ENCODE measurements around the gene HTR1E. TPM values are rescaled to one million over a fixed set of nuclear protein-coding genes. Genes with fewer than 3 reads are reported as not detected.

Gene HTR1E
- total RNA-seq, 2 donors from 2014 or later = not detected

- H3K4me1 ChIP-seq (ENCODE audit: control insufficient read depth in 1 of 2, low read depth in 2 of 2) = no peaks in the 10 kb centered on the region
- no peaks in the 10 kb centered on the region for H3K27me3 ChIP-seq (replicated peaks; ENCODE audit: insufficient read depth)
- DNase-seq (ENCODE audit: low spot score) = no peak
- H3K9me3 ChIP-seq = no peaks in the 10 kb centered on the region
- ATAC-seq (ENCODE audit: insufficient number of reproducible peaks, low FRiP score, low read depth) = no peak
- no peak for TF ChIP-seq CTCF (IDR thresholded peaks at IDR 0.05)
- H3K36me3 ChIP-seq = no peaks in the 10 kb centered on the region
- H3K27ac ChIP-seq = no peak overlapping the region
- no peak overlapping the region for H3K4me3 ChIP-seq
These were observed 112.5 kb downstream of the HTR1E start for GRCh38 chr6:87049779-87050178.

- H3K36me3 ChIP-seq = no peaks in the 10 kb centered on the region
- DNase-seq (ENCODE audit: low spot score) = no peak
- H3K4me3 ChIP-seq = no peak overlapping the region
- H3K9me3 ChIP-seq = no peaks in the 10 kb centered on the region
- no peak for ATAC-seq (ENCODE audit: insufficient number of reproducible peaks, low FRiP score, low read depth)
- H3K27me3 ChIP-seq (replicated peaks; ENCODE audit: insufficient read depth) = no peaks in the 10 kb centered on the region
- H3K4me1 ChIP-seq (ENCODE audit: control insufficient read depth in 1 of 2, low read depth in 2 of 2) = no peaks in the 10 kb centered on the region
- H3K27ac ChIP-seq = no peak overlapping the region
- no peak for TF ChIP-seq CTCF (IDR thresholded peaks at IDR 0.05)
These were observed 116.0 kb downstream of the HTR1E start for GRCh38 chr6:87053312-87053711.

- Histone ChIP-seq H3K9me3 (no peaks in the 10 kb centered on the region), H3K27me3 (replicated peaks; ENCODE audit: insufficient read depth) (no peaks in the 10 kb centered on the region), H3K4me1 (ENCODE audit: control insufficient read depth in 1 of 2, low read depth in 2 of 2) (no peaks in the 10 kb centered on the region), H3K36me3 (no peaks in the 10 kb centered on the region), H3K27ac (no peak overlapping the region), H3K4me3 (no peak overlapping the region)
- ATAC-seq (ENCODE audit: insufficient number of reproducible peaks, low FRiP score, low read depth) (no peak), DNase-seq (ENCODE audit: low spot score) (no peak)
- TF ChIP-seq CTCF (IDR thresholded peaks at IDR 0.05) = no peak
These were observed 117.0 kb downstream of the HTR1E start for GRCh38 chr6:87054143-87054833.

GRCh38 chr6:87059943-87060342 is 122.6 kb downstream of the HTR1E start:
- Histone ChIP-seq H3K27me3 (replicated peaks; ENCODE audit: insufficient read depth) (no peaks in the 10 kb centered on the region), H3K4me3 (no peak overlapping the region), H3K27ac (no peak overlapping the region), H3K36me3 (no peaks in the 10 kb centered on the region), H3K9me3 (no peaks in the 10 kb centered on the region), H3K4me1 (ENCODE audit: control insufficient read depth in 1 of 2, low read depth in 2 of 2) (no peaks in the 10 kb centered on the region)
- ATAC-seq (ENCODE audit: insufficient number of reproducible peaks, low FRiP score, low read depth) (no peak), DNase-seq (ENCODE audit: low spot score) (no peak)
- TF ChIP-seq CTCF (IDR thresholded peaks at IDR 0.05) = no peak

- DNase-seq (ENCODE audit: low spot score) (no peak), ATAC-seq (ENCODE audit: insufficient number of reproducible peaks, low FRiP score, low read depth) (no peak)
- no peak overlapping the region for H3K27ac ChIP-seq
These were observed 127.8 kb downstream of the HTR1E start for GRCh38 chr6:87065117-87065516.

More at GRCh38 chr6:87065117-87065516, 127.8 kb downstream of the HTR1E start:
- H3K36me3 ChIP-seq = no peaks in the 10 kb centered on the region
- TF ChIP-seq CTCF (IDR thresholded peaks at IDR 0.05) = no peak
- no peak overlapping the region for H3K4me3 ChIP-seq
- H3K9me3 ChIP-seq = no peaks in the 10 kb centered on the region
- no peaks in the 10 kb centered on the region for H3K4me1 ChIP-seq (ENCODE audit: control insufficient read depth in 1 of 2, low read depth in 2 of 2)
- no peaks in the 10 kb centered on the region for H3K27me3 ChIP-seq (replicated peaks; ENCODE audit: insufficient read depth)

Other genes with a start within 250 kb of the HTR1E start
- gene CGA, start 157.6 kb downstream of the HTR1E start, total RNA-seq = not detected
- 10 to 100 TPM; 31.5 to 46.8 TPM for gene ZNF292, start 218.0 kb downstream of the HTR1E start, total RNA-seq

Data from thoracic aorta (tissue), 2 donors.